ENCODE data around the gene PNPO.
"Not testable (repeated sequence)": the region's sequence is repeated elsewhere in the genome, so short reads cannot be mapped to it uniquely, and the experiment has no call there.

PNPO gene

GRCh38 chr17:47980541-47980940, 39.2 kb downstream of the PNPO start:
- Histone ChIP-seq H3K9me3 (ENCODE audit: control insufficient read depth, insufficient read depth, low read length) (no peaks in the 10 kb centered on the region), H3K4me3 (ENCODE audit: low read depth, low read length) (no peak overlapping the region), H3K4me1 (ENCODE audit: control insufficient read depth, insufficient read depth, low read length) (no peaks in the 10 kb centered on the region), H3K36me3 (ENCODE audit: control insufficient read depth, insufficient read depth, low read length) (peaks cover 72% of the 10 kb centered on the region), H3K27ac (ENCODE audit: low read depth, low read length) (no peak overlapping the region), H3K9ac (ENCODE audit: low read depth, low read length) (no peak overlapping the region), H3K27me3 (ENCODE audit: control insufficient read depth, insufficient read depth, low read length) (no peaks in the 10 kb centered on the region)

GRCh38 chr17:47981462-47981861, 40.1 kb downstream of the PNPO start:
- Histone ChIP-seq H3K27ac (ENCODE audit: low read depth, low read length) (no peak overlapping the region), H3K4me3 (ENCODE audit: low read depth, low read length) (no peak overlapping the region), H3K36me3 (ENCODE audit: control insufficient read depth, insufficient read depth, low read length) (peaks cover 62% of the 10 kb centered on the region), H3K4me1 (ENCODE audit: control insufficient read depth, insufficient read depth, low read length) (peaks cover 2% of the 10 kb centered on the region; the same call in 1 of the 2 replicates), H3K9ac (ENCODE audit: low read depth, low read length) (no peak overlapping the region), H3K9me3 (ENCODE audit: control insufficient read depth, insufficient read depth, low read length) (no peaks in the 10 kb centered on the region), H3K27me3 (ENCODE audit: control insufficient read depth, insufficient read depth, low read length) (no peaks in the 10 kb centered on the region)

GRCh38 chr17:47982091-47982617, 40.8 kb downstream of the PNPO start:
- Histone ChIP-seq H3K27ac (ENCODE audit: low read depth, low read length) (no peak overlapping the region), H3K4me3 (ENCODE audit: low read depth, low read length) (no peak overlapping the region), H3K36me3 (ENCODE audit: control insufficient read depth, insufficient read depth, low read length) (peaks cover 62% of the 10 kb centered on the region), H3K9ac (ENCODE audit: low read depth, low read length) (no peak overlapping the region), H3K4me1 (ENCODE audit: control insufficient read depth, insufficient read depth, low read length) (peaks cover 7% of the 10 kb centered on the region; the same call in 1 of the 2 replicates), H3K9me3 (ENCODE audit: control insufficient read depth, insufficient read depth, low read length) (no peaks in the 10 kb centered on the region), H3K27me3 (ENCODE audit: control insufficient read depth, insufficient read depth, low read length) (no peaks in the 10 kb centered on the region)

GRCh38 chr17:47982645-47983390, 41.4 kb downstream of the PNPO start:
- H3K9ac ChIP-seq (ENCODE audit: low read depth, low read length): no peak overlapping the region
- no peaks in the 10 kb centered on the region for H3K27me3 ChIP-seq (ENCODE audit: control insufficient read depth, insufficient read depth, low read length)
- peaks cover 57% of the 10 kb centered on the region for H3K36me3 ChIP-seq (ENCODE audit: control insufficient read depth, insufficient read depth, low read length)
- H3K4me3 ChIP-seq (ENCODE audit: low read depth, low read length): no peak overlapping the region
- no peak overlapping the region for H3K27ac ChIP-seq (ENCODE audit: low read depth, low read length)
- H3K4me1 ChIP-seq (ENCODE audit: control insufficient read depth, insufficient read depth, low read length): peaks cover 14% of the 10 kb centered on the region; the same call in 1 of the 2 replicates
- no peaks in the 10 kb centered on the region for H3K9me3 ChIP-seq (ENCODE audit: control insufficient read depth, insufficient read depth, low read length)

GRCh38 chr17:47983492-47984223, 42.3 kb downstream of the PNPO start:
- no peaks in the 10 kb centered on the region for H3K9me3 ChIP-seq (ENCODE audit: control insufficient read depth, insufficient read depth, low read length)
- no peaks in the 10 kb centered on the region for H3K27me3 ChIP-seq (ENCODE audit: control insufficient read depth, insufficient read depth, low read length)
- no peak overlapping the region for H3K27ac ChIP-seq (ENCODE audit: low read depth, low read length)
- H3K36me3 ChIP-seq (ENCODE audit: control insufficient read depth, insufficient read depth, low read length): peaks cover 55% of the 10 kb centered on the region
- H3K4me1 ChIP-seq (ENCODE audit: control insufficient read depth, insufficient read depth, low read length): peaks cover 16% of the 10 kb centered on the region; the same call in 1 of the 2 replicates
- no peak overlapping the region for H3K9ac ChIP-seq (ENCODE audit: low read depth, low read length)
- no peak overlapping the region for H3K4me3 ChIP-seq (ENCODE audit: low read depth, low read length)

GRCh38 chr17:47986520-47986919, 45.1 kb downstream of the PNPO start:
- Histone ChIP-seq H3K36me3 (ENCODE audit: control insufficient read depth, insufficient read depth, low read length) (peaks cover 27% of the 10 kb centered on the region), H3K27ac (ENCODE audit: low read depth, low read length) (peak overlapping the region; percentile 29), H3K27me3 (ENCODE audit: control insufficient read depth, insufficient read depth, low read length) (no peaks in the 10 kb centered on the region), H3K4me1 (ENCODE audit: control insufficient read depth, insufficient read depth, low read length) (peaks cover 26% of the 10 kb centered on the region), H3K9ac (ENCODE audit: low read depth, low read length) (no peak overlapping the region), H3K9me3 (ENCODE audit: control insufficient read depth, insufficient read depth, low read length) (no peaks in the 10 kb centered on the region), H3K4me3 (ENCODE audit: low read depth, low read length) (no peak overlapping the region)

GRCh38 chr17:47987240-47987835, 46.0 kb downstream of the PNPO start:
- Histone ChIP-seq H3K9me3 (ENCODE audit: control insufficient read depth, insufficient read depth, low read length) (no peaks in the 10 kb centered on the region), H3K27me3 (ENCODE audit: control insufficient read depth, insufficient read depth, low read length) (no peaks in the 10 kb centered on the region), H3K36me3 (ENCODE audit: control insufficient read depth, insufficient read depth, low read length) (peaks cover 19% of the 10 kb centered on the region), H3K9ac (ENCODE audit: low read depth, low read length) (no peak overlapping the region), H3K27ac (ENCODE audit: low read depth, low read length) (peak overlapping the region; percentile 48), H3K4me3 (ENCODE audit: low read depth, low read length) (no peak overlapping the region), H3K4me1 (ENCODE audit: control insufficient read depth, insufficient read depth, low read length) (peaks cover 32% of the 10 kb centered on the region)

GRCh38 chr17:47988445-47988844, 47.1 kb downstream of the PNPO start:
- H3K27me3 ChIP-seq (ENCODE audit: control insufficient read depth, insufficient read depth, low read length); H3K4me3 ChIP-seq (ENCODE audit: low read depth, low read length); H3K36me3 ChIP-seq (ENCODE audit: control insufficient read depth, insufficient read depth, low read length); H3K9ac ChIP-seq (ENCODE audit: low read depth, low read length); H3K27ac ChIP-seq (ENCODE audit: low read depth, low read length); H3K9me3 ChIP-seq (ENCODE audit: control insufficient read depth, insufficient read depth, low read length): not testable (repeated sequence)
- H3K4me1 ChIP-seq (ENCODE audit: control insufficient read depth, insufficient read depth, low read length): peaks cover 32% of the 10 kb centered on the region

- Histone ChIP-seq H3K4me3 (ENCODE audit: low read depth, low read length) (no peak overlapping the region), H3K27ac (ENCODE audit: low read depth, low read length) (no peak overlapping the region), H3K9ac (ENCODE audit: low read depth, low read length) (no peak overlapping the region), H3K36me3 (ENCODE audit: control insufficient read depth, insufficient read depth, low read length) (peaks cover 2% of the 10 kb centered on the region; the same call in 1 of the 2 replicates), H3K9me3 (ENCODE audit: control insufficient read depth, insufficient read depth, low read length) (no peaks in the 10 kb centered on the region), H3K27me3 (ENCODE audit: control insufficient read depth, insufficient read depth, low read length) (no peaks in the 10 kb centered on the region), H3K4me1 (ENCODE audit: control insufficient read depth, insufficient read depth, low read length) (peaks cover 32% of the 10 kb centered on the region)
Observed at GRCh38 chr17:47989159-47989558, 47.8 kb downstream of the PNPO start.

- Histone ChIP-seq H3K36me3 (ENCODE audit: control insufficient read depth, insufficient read depth, low read length) (no peaks in the 10 kb centered on the region), H3K27me3 (ENCODE audit: control insufficient read depth, insufficient read depth, low read length) (no peaks in the 10 kb centered on the region), H3K9me3 (ENCODE audit: control insufficient read depth, insufficient read depth, low read length) (no peaks in the 10 kb centered on the region), H3K4me3 (ENCODE audit: low read depth, low read length) (no peak overlapping the region), H3K27ac (ENCODE audit: low read depth, low read length) (no peak overlapping the region), H3K4me1 (ENCODE audit: control insufficient read depth, insufficient read depth, low read length) (peaks cover 35% of the 10 kb centered on the region), H3K9ac (ENCODE audit: low read depth, low read length) (no peak overlapping the region)
Observed at GRCh38 chr17:47989700-47990099, 48.3 kb downstream of the PNPO start.

Measured in HUES48 (cell line).